WTC11 (cell line): Measurements from ENCODE around the gene ETV6. TPM values are rescaled to one million over a fixed set of nuclear protein-coding genes. Genes with fewer than 3 reads are reported as not detected.

ENCODE experiments used
- ATAC-seq: fragments of 200-7000 bp; cut with Tn5 transposase; 2 replicates; pipeline ENCODE4 v1.10.0; 2021; ENCODE audit warnings: mild to moderate bottlenecking, moderate library complexity
- CTCF ChIA-PET: fragments of 300-600 bp; sonication (Branson Sonifier 250); formaldehyde crosslinking; loops from one replicate; lab custom pipeline; 2021; ENCODE audit warnings: antibody characterized with exemption; lab: Charles Lee
- POLR2A ChIA-PET: fragments of 350-600 bp; sonication (Branson Sonifier 250); formaldehyde crosslinking; loops from one replicate; lab custom pipeline; 2021; ENCODE audit warnings: antibody characterized with exemption; lab: Charles Lee
- DNase-seq: peaks from one replicate; pipeline ENCODE4 v3.0.0; 2021; ENCODE audit warnings: low spot score
- H3K27ac Mint-ChIP-seq: 2 replicates; pipeline ENCODE4 v1.8.0; 2021; ENCODE audit warnings: mixed read lengths
- H3K27me3 Mint-ChIP-seq: 2 replicates; pipeline ENCODE4 v1.8.0; 2021; ENCODE audit warnings: low read depth, mild to moderate bottlenecking, moderate library complexity, mixed read lengths
- H3K36me3 Mint-ChIP-seq: 2 replicates; pipeline ENCODE4 v1.8.0; 2021; ENCODE audit warnings: mixed read lengths
- H3K4me1 Mint-ChIP-seq: 2 replicates; pipeline ENCODE4 v1.8.0; 2022; ENCODE audit warnings: mixed read lengths
- H3K4me3 Mint-ChIP-seq: 2 replicates; pipeline ENCODE4 v1.8.0; 2021; ENCODE audit warnings: mild to moderate bottlenecking, moderate library complexity, mixed read lengths
- H3K9me3 Mint-ChIP-seq: 2 replicates; pipeline ENCODE4 v1.8.0; 2021; ENCODE audit warnings: mixed read lengths
- CREB1 ChIP-seq: sonication (generic); formaldehyde crosslinking; IDR thresholded peaks from 2 replicates; pipeline ENCODE4 v1.8.0; 2023; ENCODE audit warnings: mild to moderate bottlenecking, missing genetic modification reagents
- ESRRA ChIP-seq: sonication (generic); formaldehyde crosslinking; IDR thresholded peaks from 2 replicates; pipeline ENCODE4 v1.8.1; 2022; ENCODE audit warnings: mild to moderate bottlenecking, missing genetic modification reagents, borderline replicate concordance
- ETV6 ChIP-seq: sonication (generic); formaldehyde crosslinking; IDR thresholded peaks from 2 replicates; pipeline ENCODE4 v1.8.1; 2022; ENCODE audit warnings: mild to moderate bottlenecking, missing genetic modification reagents
- FOXJ3 ChIP-seq: sonication (generic); formaldehyde crosslinking; IDR thresholded peaks from 2 replicates; pipeline ENCODE4 v1.9.0; 2021; ENCODE audit warnings: missing genetic modification reagents, mild to moderate bottlenecking, borderline replicate concordance
- GABPB1 ChIP-seq: sonication (generic); formaldehyde crosslinking; IDR thresholded peaks from 2 replicates; pipeline ENCODE4 v1.8.1; 2023; ENCODE audit warnings: mild to moderate bottlenecking, missing genetic modification reagents
- NFATC4 ChIP-seq: fragments of 250-450 bp; sonication (Bioruptor Pico); IDR thresholded peaks from 2 replicates; pipeline ENCODE4 v1.9.0; 2021; ENCODE audit warnings: mild to moderate bottlenecking
- NR1H2 ChIP-seq: sonication (generic); formaldehyde crosslinking; IDR thresholded peaks from 2 replicates; pipeline ENCODE4 v1.9.0; 2021; ENCODE audit warnings: mild to moderate bottlenecking, moderate library complexity, missing genetic modification reagents
- NR3C1 ChIP-seq: sonication (generic); formaldehyde crosslinking; conservative IDR thresholded peaks from 2 replicates; pipeline ENCODE4 v1.8.1; 2023; ENCODE audit warnings: low read depth, mild to moderate bottlenecking, missing genetic modification reagents
- RELA ChIP-seq: sonication (generic); formaldehyde crosslinking; IDR thresholded peaks from 2 replicates; pipeline ENCODE4 v1.8.1; 2022; ENCODE audit warnings: missing genetic modification reagents, mild to moderate bottlenecking, borderline replicate concordance
- SMAD4 ChIP-seq: sonication (generic); formaldehyde crosslinking; IDR thresholded peaks from 2 replicates; pipeline ENCODE4 v1.8.0; 2022; ENCODE audit warnings: mild to moderate bottlenecking, missing genetic modification reagents
- ZNF263 ChIP-seq: sonication (generic); formaldehyde crosslinking; IDR thresholded peaks from 2 replicates; pipeline ENCODE4 v1.8.1; 2022; ENCODE audit warnings: low read depth, mild to moderate bottlenecking, moderate library complexity, missing genetic modification reagents
- total RNA-seq: library from RNA; stranded (reverse); gene quantifications from 3 replicates; pipeline ENCODE4 v1.2.3, GENCODE V29; 2021
- TF ChIP-seq, protein P1 (sequence below): sonication (generic); formaldehyde crosslinking; IDR thresholded peaks from 2 replicates; pipeline ENCODE4 v1.8.0; 2022; ENCODE audit warnings: missing genetic modification reagents
- TF ChIP-seq, protein P2 (sequence below): sonication (generic); formaldehyde crosslinking; IDR thresholded peaks from 2 replicates; pipeline ENCODE4 v1.8.0; 2022; ENCODE audit warnings: mild to moderate bottlenecking, missing genetic modification reagents
- TF ChIP-seq, protein P3 (sequence below): fragments of 250-450 bp; sonication (Bioruptor Pico); conservative IDR thresholded peaks from 2 replicates; pipeline ENCODE4 v1.9.0; 2021; ENCODE audit warnings: mild to moderate bottlenecking
- TF ChIP-seq, protein P4 (sequence below): sonication (generic); formaldehyde crosslinking; IDR thresholded peaks from 2 replicates; pipeline ENCODE4 v1.8.1; 2022; ENCODE audit warnings: low read depth, mild to moderate bottlenecking, moderate library complexity, missing genetic modification reagents, borderline replicate concordance
- TF ChIP-seq, protein P5 (sequence below): fragments of 250-450 bp; sonication (Bioruptor Pico); IDR thresholded peaks from 2 replicates; pipeline ENCODE4 v1.9.0; 2021; ENCODE audit warnings: mild to moderate bottlenecking, borderline replicate concordance
- TF ChIP-seq, protein P6 (sequence below): sonication (generic); formaldehyde crosslinking; conservative IDR thresholded peaks from 2 replicates; pipeline ENCODE4 v1.8.1; 2023; ENCODE audit warnings: mild to moderate bottlenecking, low read depth, missing genetic modification reagents, moderate library complexity
- TF ChIP-seq, protein P7 (sequence below): sonication (generic); formaldehyde crosslinking; IDR thresholded peaks from 2 replicates; pipeline ENCODE4 v1.8.1; 2022; ENCODE audit warnings: missing genetic modification reagents, borderline replicate concordance

Gene ETV6
- total RNA-seq, 1 experiment from 2014 or later: 23.5 TPM

DNA sequence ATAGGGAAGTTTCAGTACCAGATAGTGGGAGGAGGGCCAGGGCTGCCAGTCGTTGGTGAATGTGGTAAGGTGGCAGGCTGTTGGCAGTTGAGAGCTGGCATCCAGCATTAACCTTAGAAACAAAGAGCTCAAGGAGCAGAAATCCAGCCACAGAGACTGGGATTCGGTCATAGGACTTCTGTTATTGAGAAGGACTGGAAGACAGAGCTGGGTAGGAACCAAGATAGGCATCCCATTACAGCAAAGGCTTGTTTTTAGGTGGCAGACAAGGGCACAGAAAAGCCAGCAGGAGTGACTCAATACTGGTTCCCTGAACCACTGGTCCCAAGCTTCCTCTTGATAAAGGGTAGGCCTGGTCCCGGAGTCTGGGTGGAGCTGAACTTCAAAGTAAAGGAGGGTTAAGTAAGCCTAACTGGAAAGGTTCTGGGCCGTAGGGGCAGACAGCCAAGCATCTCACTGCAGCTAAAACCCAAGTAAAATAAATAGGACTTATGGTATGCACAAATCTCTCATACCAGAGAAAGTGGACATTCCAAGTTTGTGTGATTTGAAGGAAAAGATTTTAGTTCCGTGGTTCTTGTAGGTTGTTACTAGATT lies 147.9 kb downstream of the ETV6 start:
- Mint-ChIP-seq H3K27me3 (no peaks in the 10 kb centered on the region), H3K4me1 (peaks cover 34% of the 10 kb centered on the region), H3K9me3 (no peaks in the 10 kb centered on the region), H3K27ac (no peak overlapping the region), H3K4me3 (no peak overlapping the region), H3K36me3 (no peaks in the 10 kb centered on the region)
- DNase-seq (no peak), ATAC-seq (no peak)
- TF ChIP-seq, protein P1, sequence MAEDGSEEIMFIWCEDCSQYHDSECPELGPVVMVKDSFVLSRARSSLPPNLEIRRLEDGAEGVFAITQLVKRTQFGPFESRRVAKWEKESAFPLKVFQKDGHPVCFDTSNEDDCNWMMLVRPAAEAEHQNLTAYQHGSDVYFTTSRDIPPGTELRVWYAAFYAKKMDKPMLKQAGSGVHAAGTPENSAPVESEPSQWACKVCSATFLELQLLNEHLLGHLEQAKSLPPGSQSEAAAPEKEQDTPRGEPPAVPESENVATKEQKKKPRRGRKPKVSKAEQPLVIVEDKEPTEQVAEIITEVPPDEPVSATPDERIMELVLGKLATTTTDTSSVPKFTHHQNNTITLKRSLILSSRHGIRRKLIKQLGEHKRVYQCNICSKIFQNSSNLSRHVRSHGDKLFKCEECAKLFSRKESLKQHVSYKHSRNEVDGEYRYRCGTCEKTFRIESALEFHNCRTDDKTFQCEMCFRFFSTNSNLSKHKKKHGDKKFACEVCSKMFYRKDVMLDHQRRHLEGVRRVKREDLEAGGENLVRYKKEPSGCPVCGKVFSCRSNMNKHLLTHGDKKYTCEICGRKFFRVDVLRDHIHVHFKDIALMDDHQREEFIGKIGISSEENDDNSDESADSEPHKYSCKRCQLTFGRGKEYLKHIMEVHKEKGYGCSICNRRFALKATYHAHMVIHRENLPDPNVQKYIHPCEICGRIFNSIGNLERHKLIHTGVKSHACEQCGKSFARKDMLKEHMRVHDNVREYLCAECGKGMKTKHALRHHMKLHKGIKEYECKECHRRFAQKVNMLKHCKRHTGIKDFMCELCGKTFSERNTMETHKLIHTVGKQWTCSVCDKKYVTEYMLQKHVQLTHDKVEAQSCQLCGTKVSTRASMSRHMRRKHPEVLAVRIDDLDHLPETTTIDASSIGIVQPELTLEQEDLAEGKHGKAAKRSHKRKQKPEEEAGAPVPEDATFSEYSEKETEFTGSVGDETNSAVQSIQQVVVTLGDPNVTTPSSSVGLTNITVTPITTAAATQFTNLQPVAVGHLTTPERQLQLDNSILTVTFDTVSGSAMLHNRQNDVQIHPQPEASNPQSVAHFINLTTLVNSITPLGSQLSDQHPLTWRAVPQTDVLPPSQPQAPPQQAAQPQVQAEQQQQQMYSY (CRISPR knock-in tag): no peak
- TF ChIP-seq, protein P2, sequence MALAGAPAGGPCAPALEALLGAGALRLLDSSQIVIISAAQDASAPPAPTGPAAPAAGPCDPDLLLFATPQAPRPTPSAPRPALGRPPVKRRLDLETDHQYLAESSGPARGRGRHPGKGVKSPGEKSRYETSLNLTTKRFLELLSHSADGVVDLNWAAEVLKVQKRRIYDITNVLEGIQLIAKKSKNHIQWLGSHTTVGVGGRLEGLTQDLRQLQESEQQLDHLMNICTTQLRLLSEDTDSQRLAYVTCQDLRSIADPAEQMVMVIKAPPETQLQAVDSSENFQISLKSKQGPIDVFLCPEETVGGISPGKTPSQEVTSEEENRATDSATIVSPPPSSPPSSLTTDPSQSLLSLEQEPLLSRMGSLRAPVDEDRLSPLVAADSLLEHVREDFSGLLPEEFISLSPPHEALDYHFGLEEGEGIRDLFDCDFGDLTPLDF: no peak
- TF ChIP-seq RELA (CRISPR knock-in tag) (no peak), NR3C1 (CRISPR knock-in tag) (no peak), ESRRA (no peak), CREB1 (CRISPR knock-in tag) (no peak), ETV6 (no peak), FOXJ3 (no peak), GABPB1 (CRISPR knock-in tag) (no peak), NFATC4 (CRISPR knock-in tag) (no peak), ZNF263 (CRISPR knock-in tag) (no peak), NR1H2 (CRISPR knock-in tag) (no peak), SMAD4 (CRISPR knock-in tag) (no peak)
- TF ChIP-seq, protein P3, sequence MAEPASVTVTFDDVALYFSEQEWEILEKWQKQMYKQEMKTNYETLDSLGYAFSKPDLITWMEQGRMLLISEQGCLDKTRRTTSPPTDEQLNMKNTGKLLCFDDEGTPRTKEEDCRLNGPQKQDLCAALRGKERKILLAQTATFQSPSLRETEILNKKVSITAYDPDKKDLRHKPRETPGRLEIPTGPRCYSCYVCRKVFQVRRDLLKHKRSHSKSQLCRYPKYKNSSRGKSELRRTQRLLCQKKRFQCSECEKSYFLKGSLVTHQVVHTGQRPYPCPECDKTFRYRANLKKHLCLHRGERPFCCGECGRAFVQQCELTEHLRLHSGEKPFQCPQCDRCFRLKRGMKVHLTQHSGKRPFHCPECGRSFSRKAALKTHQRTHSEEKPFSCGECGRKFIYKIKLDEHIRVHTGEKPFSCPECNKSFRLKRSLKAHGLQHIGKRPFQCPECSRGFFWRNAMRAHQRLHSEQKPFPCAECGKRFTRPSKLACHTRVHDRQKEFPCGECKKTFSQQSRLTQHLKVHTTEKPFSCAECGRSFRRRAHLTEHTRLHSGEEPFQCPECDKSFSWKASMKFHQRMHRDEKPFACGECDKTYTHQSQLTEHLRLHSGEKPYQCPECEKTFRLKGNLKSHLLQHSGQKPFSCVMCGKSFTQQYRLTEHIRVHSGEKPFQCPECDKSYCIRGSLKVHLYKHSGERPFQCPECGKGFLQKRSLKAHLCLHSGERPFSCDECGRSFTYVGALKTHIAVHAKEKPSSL (CRISPR knock-in tag): no peak
- TF ChIP-seq, protein P4, sequence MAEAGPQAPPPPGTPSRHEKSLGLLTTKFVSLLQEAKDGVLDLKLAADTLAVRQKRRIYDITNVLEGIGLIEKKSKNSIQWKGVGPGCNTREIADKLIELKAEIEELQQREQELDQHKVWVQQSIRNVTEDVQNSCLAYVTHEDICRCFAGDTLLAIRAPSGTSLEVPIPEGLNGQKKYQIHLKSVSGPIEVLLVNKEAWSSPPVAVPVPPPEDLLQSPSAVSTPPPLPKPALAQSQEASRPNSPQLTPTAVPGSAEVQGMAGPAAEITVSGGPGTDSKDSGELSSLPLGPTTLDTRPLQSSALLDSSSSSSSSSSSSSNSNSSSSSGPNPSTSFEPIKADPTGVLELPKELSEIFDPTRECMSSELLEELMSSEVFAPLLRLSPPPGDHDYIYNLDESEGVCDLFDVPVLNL: no peak
- TF ChIP-seq, protein P5, sequence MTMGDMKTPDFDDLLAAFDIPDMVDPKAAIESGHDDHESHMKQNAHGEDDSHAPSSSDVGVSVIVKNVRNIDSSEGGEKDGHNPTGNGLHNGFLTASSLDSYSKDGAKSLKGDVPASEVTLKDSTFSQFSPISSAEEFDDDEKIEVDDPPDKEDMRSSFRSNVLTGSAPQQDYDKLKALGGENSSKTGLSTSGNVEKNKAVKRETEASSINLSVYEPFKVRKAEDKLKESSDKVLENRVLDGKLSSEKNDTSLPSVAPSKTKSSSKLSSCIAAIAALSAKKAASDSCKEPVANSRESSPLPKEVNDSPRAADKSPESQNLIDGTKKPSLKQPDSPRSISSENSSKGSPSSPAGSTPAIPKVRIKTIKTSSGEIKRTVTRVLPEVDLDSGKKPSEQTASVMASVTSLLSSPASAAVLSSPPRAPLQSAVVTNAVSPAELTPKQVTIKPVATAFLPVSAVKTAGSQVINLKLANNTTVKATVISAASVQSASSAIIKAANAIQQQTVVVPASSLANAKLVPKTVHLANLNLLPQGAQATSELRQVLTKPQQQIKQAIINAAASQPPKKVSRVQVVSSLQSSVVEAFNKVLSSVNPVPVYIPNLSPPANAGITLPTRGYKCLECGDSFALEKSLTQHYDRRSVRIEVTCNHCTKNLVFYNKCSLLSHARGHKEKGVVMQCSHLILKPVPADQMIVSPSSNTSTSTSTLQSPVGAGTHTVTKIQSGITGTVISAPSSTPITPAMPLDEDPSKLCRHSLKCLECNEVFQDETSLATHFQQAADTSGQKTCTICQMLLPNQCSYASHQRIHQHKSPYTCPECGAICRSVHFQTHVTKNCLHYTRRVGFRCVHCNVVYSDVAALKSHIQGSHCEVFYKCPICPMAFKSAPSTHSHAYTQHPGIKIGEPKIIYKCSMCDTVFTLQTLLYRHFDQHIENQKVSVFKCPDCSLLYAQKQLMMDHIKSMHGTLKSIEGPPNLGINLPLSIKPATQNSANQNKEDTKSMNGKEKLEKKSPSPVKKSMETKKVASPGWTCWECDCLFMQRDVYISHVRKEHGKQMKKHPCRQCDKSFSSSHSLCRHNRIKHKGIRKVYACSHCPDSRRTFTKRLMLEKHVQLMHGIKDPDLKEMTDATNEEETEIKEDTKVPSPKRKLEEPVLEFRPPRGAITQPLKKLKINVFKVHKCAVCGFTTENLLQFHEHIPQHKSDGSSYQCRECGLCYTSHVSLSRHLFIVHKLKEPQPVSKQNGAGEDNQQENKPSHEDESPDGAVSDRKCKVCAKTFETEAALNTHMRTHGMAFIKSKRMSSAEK (CRISPR knock-in tag): no peak
- TF ChIP-seq, protein P6, sequence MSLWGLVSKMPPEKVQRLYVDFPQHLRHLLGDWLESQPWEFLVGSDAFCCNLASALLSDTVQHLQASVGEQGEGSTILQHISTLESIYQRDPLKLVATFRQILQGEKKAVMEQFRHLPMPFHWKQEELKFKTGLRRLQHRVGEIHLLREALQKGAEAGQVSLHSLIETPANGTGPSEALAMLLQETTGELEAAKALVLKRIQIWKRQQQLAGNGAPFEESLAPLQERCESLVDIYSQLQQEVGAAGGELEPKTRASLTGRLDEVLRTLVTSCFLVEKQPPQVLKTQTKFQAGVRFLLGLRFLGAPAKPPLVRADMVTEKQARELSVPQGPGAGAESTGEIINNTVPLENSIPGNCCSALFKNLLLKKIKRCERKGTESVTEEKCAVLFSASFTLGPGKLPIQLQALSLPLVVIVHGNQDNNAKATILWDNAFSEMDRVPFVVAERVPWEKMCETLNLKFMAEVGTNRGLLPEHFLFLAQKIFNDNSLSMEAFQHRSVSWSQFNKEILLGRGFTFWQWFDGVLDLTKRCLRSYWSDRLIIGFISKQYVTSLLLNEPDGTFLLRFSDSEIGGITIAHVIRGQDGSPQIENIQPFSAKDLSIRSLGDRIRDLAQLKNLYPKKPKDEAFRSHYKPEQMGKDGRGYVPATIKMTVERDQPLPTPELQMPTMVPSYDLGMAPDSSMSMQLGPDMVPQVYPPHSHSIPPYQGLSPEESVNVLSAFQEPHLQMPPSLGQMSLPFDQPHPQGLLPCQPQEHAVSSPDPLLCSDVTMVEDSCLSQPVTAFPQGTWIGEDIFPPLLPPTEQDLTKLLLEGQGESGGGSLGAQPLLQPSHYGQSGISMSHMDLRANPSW (CRISPR knock-in tag): no peak
- TF ChIP-seq, protein P7, sequence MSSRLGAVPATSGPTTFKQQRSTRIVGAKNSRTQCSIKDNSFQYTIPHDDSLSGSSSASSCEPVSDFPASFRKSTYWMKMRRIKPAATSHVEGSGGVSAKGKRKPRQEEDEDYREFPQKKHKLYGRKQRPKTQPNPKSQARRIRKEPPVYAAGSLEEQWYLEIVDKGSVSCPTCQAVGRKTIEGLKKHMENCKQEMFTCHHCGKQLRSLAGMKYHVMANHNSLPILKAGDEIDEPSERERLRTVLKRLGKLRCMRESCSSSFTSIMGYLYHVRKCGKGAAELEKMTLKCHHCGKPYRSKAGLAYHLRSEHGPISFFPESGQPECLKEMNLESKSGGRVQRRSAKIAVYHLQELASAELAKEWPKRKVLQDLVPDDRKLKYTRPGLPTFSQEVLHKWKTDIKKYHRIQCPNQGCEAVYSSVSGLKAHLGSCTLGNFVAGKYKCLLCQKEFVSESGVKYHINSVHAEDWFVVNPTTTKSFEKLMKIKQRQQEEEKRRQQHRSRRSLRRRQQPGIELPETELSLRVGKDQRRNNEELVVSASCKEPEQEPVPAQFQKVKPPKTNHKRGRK (CRISPR knock-in tag): no peak
- CTCF ChIA-PET: interaction anchor here (1.7 kb wide), 1 partner anchor 64 kb away, joined by 6 read pairs; no protein-coding TSS in a partner anchor
- POLR2A ChIA-PET: no interaction called here
